Omental fat pad (tissue), 4 donors: ENCODE results near the gene STX18. TPM values are rescaled to one million over a fixed set of nuclear protein-coding genes. Genes with fewer than 3 reads are reported as not detected.
"Not testable (repeated sequence)": the region's sequence is repeated elsewhere in the genome, so short reads cannot be mapped to it uniquely, and the experiment has no call there.

Source experiments
- ATAC-seq: fragments of 150-250 bp; one replicate; pipeline ENCODE4 v1.9.1; 2016; ENCODE audit warnings: mild to moderate bottlenecking, moderate library complexity; ENCODE audit not compliant: low FRiP score
- DNase-seq: peaks from one replicate; pipeline ENCODE4 v3.0.0-alpha.2; 2019; ENCODE audit warnings: low spot score
- total RNA-seq, 4 donors: library from RNA; depleted of rRNA; stranded (reverse); fragments of >200 nt; gene quantifications; one replicate each; pipeline ENCODE4 v1.1.0, GENCODE V29; 2016
- TF ChIP-seq, protein P1 (sequence below), 3 donors: fragments of 450-650 bp; IDR thresholded peaks; one replicate each; pipeline ENCODE4 v1.5.1; 2016 to 2017; ENCODE audit warnings: antibody characterized with exemption in 3 of 3, mild to moderate bottlenecking in 3 of 3, moderate library complexity in 2 of 3

Gene STX18
- total RNA-seq, 4 donors from 2014 or later: 17.7 to 30.1 (median 23.0) TPM

- no peak for DNase-seq
- no peak for ATAC-seq
- TF ChIP-seq, protein P1, sequence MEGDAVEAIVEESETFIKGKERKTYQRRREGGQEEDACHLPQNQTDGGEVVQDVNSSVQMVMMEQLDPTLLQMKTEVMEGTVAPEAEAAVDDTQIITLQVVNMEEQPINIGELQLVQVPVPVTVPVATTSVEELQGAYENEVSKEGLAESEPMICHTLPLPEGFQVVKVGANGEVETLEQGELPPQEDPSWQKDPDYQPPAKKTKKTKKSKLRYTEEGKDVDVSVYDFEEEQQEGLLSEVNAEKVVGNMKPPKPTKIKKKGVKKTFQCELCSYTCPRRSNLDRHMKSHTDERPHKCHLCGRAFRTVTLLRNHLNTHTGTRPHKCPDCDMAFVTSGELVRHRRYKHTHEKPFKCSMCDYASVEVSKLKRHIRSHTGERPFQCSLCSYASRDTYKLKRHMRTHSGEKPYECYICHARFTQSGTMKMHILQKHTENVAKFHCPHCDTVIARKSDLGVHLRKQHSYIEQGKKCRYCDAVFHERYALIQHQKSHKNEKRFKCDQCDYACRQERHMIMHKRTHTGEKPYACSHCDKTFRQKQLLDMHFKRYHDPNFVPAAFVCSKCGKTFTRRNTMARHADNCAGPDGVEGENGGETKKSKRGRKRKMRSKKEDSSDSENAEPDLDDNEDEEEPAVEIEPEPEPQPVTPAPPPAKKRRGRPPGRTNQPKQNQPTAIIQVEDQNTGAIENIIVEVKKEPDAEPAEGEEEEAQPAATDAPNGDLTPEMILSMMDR (IDR thresholded peaks at IDR 0.05): no peak
Measured at GRCh38 chr4:4524364-4524763, 17.5 kb downstream of the STX18 start.

GRCh38 chr4:4521731-4522130, 20.1 kb downstream of the STX18 start:
- no peak for DNase-seq
- ATAC-seq: no peak
- TF ChIP-seq, protein P1 (IDR thresholded peaks at IDR 0.05): no peak

GRCh38 chr4:4521136-4521535, 20.7 kb downstream of the STX18 start:
- DNase-seq: no peak
- TF ChIP-seq, protein P1 (IDR thresholded peaks at IDR 0.05): no peak
- no peak for ATAC-seq

GRCh38 chr4:4519297-4519894, 22.5 kb downstream of the STX18 start:
- DNase-seq: no peak
- TF ChIP-seq, protein P1 (IDR thresholded peaks at IDR 0.05): no peak
- ATAC-seq: no peak

- DNase-seq (no peak), ATAC-seq (no peak)
- TF ChIP-seq, protein P1 (IDR thresholded peaks at IDR 0.05): no peak
Measured at GRCh38 chr4:4518747-4519146, 23.1 kb downstream of the STX18 start.

DNA sequence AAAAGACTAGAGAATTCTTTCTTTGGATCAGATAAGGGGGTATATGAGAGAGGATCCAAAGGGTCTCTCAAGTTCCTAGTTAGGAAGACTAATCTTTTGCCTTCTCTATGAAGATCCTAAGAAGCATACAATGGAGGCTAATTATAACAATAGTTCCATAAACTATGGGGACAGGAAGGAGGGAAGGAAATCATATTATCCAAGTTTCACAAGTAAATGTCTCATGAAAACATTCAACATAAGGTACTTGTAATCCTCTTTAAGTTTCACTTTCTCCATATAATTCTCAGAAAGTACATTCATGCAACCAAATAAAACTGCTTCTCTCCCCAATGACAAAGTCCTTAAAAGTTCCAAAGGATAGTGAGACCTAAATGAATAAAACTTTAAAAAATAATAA, 27.1 kb downstream of the STX18 start:
- TF ChIP-seq, protein P1 (IDR thresholded peaks at IDR 0.05): no peak
- ATAC-seq (no peak), DNase-seq (no peak)

- ATAC-seq (no peak), DNase-seq (no peak)
- TF ChIP-seq, protein P1 (IDR thresholded peaks at IDR 0.05): no peak
Measured at GRCh38 chr4:4512282-4512681, 29.6 kb downstream of the STX18 start.

- DNase-seq, ATAC-seq: not testable (repeated sequence)
Measured at GRCh38 chr4:4510641-4511040, 31.2 kb downstream of the STX18 start.
